Activated T-cell treated with anti-CD3 and anti-CD28 coated beads, Interleukin-2, amount 50 U/mL, for 72 hours (primary cell): ENCODE measurements around the gene PCDHGA1. TPM values are rescaled to one million over a fixed set of nuclear protein-coding genes. Genes with fewer than 3 reads are reported as not detected.
"Not testable (repeated sequence)": the region's sequence is repeated elsewhere in the genome, so short reads cannot be mapped to it uniquely, and the experiment has no call there.

Experiments used
- ATAC-seq, 2 donors: fragments of 150-1000 bp; cut with Tn5 transposase; replicated peaks in 1 of 2; 2 replicates each; pipeline ENCODE4 v1.10.0; 2021; ENCODE audit warnings: moderate library complexity in 2 of 2, mild to moderate bottlenecking in 1 of 2
- DNase-seq, 2 donors: peaks; one replicate each; pipeline ENCODE4 v3.0.0; 2021 to 2022; ENCODE audit warnings: mixed read lengths in 1 of 2
- H3K27ac Mint-ChIP-seq: one replicate; pipeline ENCODE4 v1.8.0; 2022; ENCODE audit warnings: mild to moderate bottlenecking, moderate library complexity, mixed read lengths
- H3K27me3 Mint-ChIP-seq: one replicate; pipeline ENCODE4 v1.8.0; 2022; ENCODE audit warnings: low read depth, mixed read lengths
- H3K36me3 Mint-ChIP-seq, 2 donors: one replicate each; pipeline ENCODE4 v1.8.0; 2022; ENCODE audit warnings: mixed read lengths in 2 of 2, mild to moderate bottlenecking in 1 of 2; ENCODE audit not compliant: insufficient read depth in 2 of 2
- H3K4me1 Mint-ChIP-seq: one replicate; pipeline ENCODE4 v1.8.0; 2022; ENCODE audit warnings: low read depth, mixed read lengths
- H3K4me3 Mint-ChIP-seq, 2 donors: one replicate each; pipeline ENCODE4 v1.8.0; 2022; ENCODE audit warnings: mild to moderate bottlenecking in 2 of 2, mixed read lengths in 2 of 2, moderate library complexity in 2 of 2
- H3K9me3 Mint-ChIP-seq, 2 donors: one replicate each; pipeline ENCODE4 v1.8.0; 2022; ENCODE audit warnings: mixed read lengths in 2 of 2
- total RNA-seq, 2 donors: library from RNA; stranded (reverse); gene quantifications; one replicate each; pipeline ENCODE4 v1.2.3, GENCODE V29; 2022

PCDHGA1 gene
- total RNA-seq, result under 1 TPM; 0.05 TPM

DNA sequence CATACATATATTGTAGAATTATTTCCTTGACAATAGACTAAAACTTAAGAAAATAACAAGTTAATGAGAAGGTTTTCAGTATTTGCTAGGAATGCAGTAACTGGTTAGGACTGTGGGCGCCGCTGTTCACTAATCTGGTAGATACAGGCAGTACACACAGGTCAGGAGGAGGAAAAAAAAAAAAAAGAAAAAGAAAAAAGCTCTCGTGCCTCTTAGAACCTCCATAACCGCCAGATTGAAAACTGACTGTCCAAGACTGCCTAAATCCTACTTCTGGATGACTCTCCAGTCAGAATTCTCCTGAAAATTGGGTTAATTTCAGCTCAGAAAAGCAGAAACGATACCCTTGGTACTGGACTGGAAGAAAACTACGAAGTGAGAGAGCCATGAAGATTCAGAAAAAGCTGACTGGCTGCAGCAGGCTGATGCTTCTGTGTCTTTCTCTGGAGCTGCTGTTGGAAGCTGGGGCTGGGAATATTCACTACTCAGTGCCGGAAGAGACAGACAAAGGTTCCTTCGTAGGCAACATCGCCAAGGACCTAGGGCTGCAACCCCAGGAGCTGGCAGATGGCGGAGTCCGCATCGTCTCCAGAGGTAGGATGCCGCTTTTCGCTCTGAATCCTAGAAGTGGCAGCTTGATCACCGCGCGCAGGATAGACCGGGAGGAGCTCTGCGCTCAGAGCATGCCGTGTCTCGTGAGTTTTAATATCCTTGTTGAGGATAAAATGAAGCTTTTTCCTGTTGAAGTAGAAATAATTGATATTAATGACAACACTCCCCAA is at the start of gene PCDHGA1:
TSS of gene PCDHGA1 (plus strand) at position 216 of the 782 bp plus-strand sequence.
- DNase-seq, result peak; percentile 15 to 39
- H3K36me3 Mint-ChIP-seq, result peaks cover 18 to 23% of the 10 kb centered on the region in 2 donors
- H3K27me3 Mint-ChIP-seq, result peaks cover 49% of the 10 kb centered on the region

GRCh38 chr5:141298376-141298775 is 31.9 kb upstream of the PCDHGA1 start:
- Mint-ChIP-seq H3K27ac (no peak overlapping the region), H3K4me1 (no peaks in the 10 kb centered on the region), H3K9me3 (peaks cover 10 to 30% of the 10 kb centered on the region in 2 donors), H3K36me3 (peaks cover 27 to 34% of the 10 kb centered on the region in 2 donors), H3K27me3 (no peaks in the 10 kb centered on the region), H3K4me3 (no peak overlapping the region)
- DNase-seq (no peak), ATAC-seq (no peak)

More for the DNA sequence above, at the start of gene PCDHGA1:
- Mint-ChIP-seq H3K9me3 (peaks cover 6 to 15% of the 10 kb centered on the region in 2 donors), H3K4me1 (peaks cover 12% of the 10 kb centered on the region), H3K4me3 (peak within 1 kb of the TSS; percentile 49 to 58), H3K27ac (no peak within 1 kb of the TSS)
- peak; percentile 39 to 48 for ATAC-seq

DNA sequence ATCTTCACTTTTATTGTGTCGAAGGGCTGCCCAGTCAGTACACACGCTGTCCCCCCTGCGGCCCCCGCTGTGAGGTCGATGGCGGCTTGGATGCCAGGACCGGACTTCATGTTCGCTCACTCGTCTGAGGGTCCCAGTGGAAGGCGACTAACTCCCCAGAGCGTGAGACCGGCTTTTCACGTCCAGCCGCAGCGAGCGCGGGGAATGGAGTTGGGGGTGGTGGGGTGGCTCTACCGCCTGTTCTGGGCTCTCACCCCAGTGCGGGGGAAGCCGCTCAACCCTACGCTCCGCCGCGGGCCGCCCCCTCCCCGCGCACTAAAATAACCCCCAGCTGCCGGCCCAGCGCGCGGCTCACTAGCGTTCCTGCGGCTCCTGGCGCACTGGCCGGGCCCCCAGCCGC is 26.6 kb upstream of the PCDHGA1 start, which contains the start of gene SLC25A2:
TSS of gene SLC25A2 (minus strand) at position 294 of the 400 bp plus-strand sequence. CDS start at position 110, 184 bp downstream.
- Mint-ChIP-seq H3K36me3 (peaks cover 22 to 23% of the 10 kb centered on the region in 2 donors), H3K9me3 (peaks cover 6 to 21% of the 10 kb centered on the region in 2 donors)

GRCh38 chr5:141306630-141307029 is 23.7 kb upstream of the PCDHGA1 start:
- H3K4me1 Mint-ChIP-seq, result no peaks in the 10 kb centered on the region
- no peak overlapping the region for H3K27ac Mint-ChIP-seq
- DNase-seq (no peak), ATAC-seq (no peak)
- no peak overlapping the region for H3K4me3 Mint-ChIP-seq
- H3K9me3 Mint-ChIP-seq, result peaks cover 9 to 25% of the 10 kb centered on the region in 2 donors
- peaks cover 25 to 37% of the 10 kb centered on the region in 2 donors for H3K36me3 Mint-ChIP-seq
- H3K27me3 Mint-ChIP-seq, result no peaks in the 10 kb centered on the region

More for the DNA sequence above, 26.6 kb upstream of the PCDHGA1 start, which contains the start of gene SLC25A2:
- Mint-ChIP-seq H3K4me1 (no peaks in the 10 kb centered on the region), H3K27me3 (no peaks in the 10 kb centered on the region), H3K27ac (no peak within 1 kb of the TSS), H3K4me3 (no peak within 1 kb of the TSS)
- DNase-seq, result no peak
- no peak for ATAC-seq

- Mint-ChIP-seq H3K27ac (peak overlapping the region; percentile 19), H3K36me3 (peaks cover 40 to 50% of the 10 kb centered on the region in 2 donors), H3K4me1 (peaks cover 12% of the 10 kb centered on the region), H3K27me3 (no peaks in the 10 kb centered on the region), H3K9me3 (peaks cover 25 to 34% of the 10 kb centered on the region in 2 donors), H3K4me3 (no peak overlapping the region)
- DNase-seq, result no peak
- ATAC-seq, result no peak
These were observed 16.6 kb upstream of the PCDHGA1 start for GRCh38 chr5:141313711-141314110.

GRCh38 chr5:141316963-141317362 is 13.4 kb upstream of the PCDHGA1 start:
- H3K27ac Mint-ChIP-seq, DNase-seq, H3K4me3 Mint-ChIP-seq, H3K27me3 Mint-ChIP-seq, ATAC-seq: not testable (repeated sequence)
- peaks cover 30 to 32% of the 10 kb centered on the region in 2 donors for H3K9me3 Mint-ChIP-seq
- peaks cover 44 to 66% of the 10 kb centered on the region in 2 donors for H3K36me3 Mint-ChIP-seq
- peaks cover 38% of the 10 kb centered on the region for H3K4me1 Mint-ChIP-seq

DNA sequence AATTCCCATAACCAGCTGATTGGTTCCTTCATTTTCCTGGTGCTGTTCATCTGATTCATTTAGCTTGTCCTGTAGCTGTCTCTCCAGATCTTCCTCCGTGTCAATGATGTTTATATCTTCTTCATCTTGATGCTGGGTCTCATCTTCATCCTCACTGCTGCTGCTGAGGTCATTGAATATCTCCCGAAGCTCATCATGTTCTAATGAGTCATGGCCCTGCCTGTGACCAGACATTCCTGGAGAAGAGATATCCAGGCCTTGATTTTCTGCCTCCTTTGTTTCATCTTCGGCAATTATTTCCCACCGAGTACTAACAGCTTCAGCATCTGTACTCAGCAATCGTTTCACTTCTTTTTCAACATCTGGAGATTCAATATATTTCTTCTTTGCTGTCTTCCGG is 11.1 kb upstream of the PCDHGA1 start:
- Mint-ChIP-seq H3K27me3 (no peaks in the 10 kb centered on the region), H3K36me3 (peaks cover 41 to 59% of the 10 kb centered on the region in 2 donors), H3K4me3 (peak overlapping the region; percentile 90 to 100), H3K27ac (peak overlapping the region; percentile 95), H3K4me1 (peaks cover 38% of the 10 kb centered on the region), H3K9me3 (peaks cover 24 to 25% of the 10 kb centered on the region in 2 donors)
- DNase-seq (no peak), ATAC-seq (no peak)

GRCh38 chr5:141319699-141320098 is 10.6 kb upstream of the PCDHGA1 start:
- Mint-ChIP-seq H3K9me3 (peaks cover 23 to 25% of the 10 kb centered on the region in 2 donors), H3K4me1 (peaks cover 38% of the 10 kb centered on the region), H3K4me3 (peak overlapping the region; percentile 90 to 100), H3K27me3 (no peaks in the 10 kb centered on the region), H3K36me3 (peaks cover 39 to 59% of the 10 kb centered on the region in 2 donors), H3K27ac (peak overlapping the region; percentile 95)
- DNase-seq (no peak), ATAC-seq (no peak)

DNA sequence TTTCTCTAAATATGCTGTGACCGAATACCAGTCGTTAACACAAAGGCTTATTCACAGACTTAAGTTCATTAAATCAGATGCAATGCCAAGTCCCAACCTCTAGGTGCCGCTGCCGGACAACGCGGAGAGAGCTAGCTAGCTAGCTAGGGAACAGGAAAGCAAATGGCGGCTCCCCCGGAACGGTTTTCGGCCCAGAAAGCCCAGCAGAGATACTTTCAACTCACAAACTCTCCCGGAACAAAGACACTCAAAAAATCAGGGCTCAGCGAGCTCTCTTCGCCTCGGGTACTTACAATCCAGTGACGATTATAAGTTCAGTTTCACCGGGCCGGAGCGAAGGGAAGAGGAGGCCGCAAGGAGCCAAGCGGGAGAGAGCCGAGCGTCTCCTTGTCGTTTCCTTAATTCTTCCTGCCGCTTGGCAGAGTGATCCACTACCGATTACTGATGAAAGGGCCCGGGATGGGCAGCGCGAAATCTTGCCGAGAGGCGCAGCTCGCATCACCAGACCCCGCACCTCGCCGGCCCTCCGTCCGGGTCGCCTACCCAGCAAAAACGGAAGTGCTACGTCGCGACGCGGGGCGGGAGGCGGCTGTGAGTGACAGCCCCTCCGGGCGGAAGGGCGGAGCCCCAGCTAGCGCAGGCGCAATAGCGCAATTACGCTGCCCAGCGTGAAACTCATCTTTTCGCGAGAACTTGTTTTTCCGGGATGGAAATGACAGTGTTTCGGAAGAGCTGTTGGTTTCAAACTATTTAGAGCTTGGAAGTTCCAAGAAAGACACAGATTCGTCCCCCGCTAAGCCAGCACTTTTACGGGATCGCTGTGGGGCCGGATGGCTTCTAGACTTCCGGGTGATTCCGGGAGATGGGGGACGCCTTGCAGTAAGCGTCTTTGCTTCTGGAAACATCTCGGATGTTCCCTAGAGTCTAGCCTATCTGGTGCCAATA is 9.8 kb upstream of the PCDHGA1 start, which contains the start of gene TAF7:
TSS of gene TAF7 (minus strand) at position 560 of the 945 bp plus-strand sequence. CDS start 740 bp downstream, outside the sequence.
- Mint-ChIP-seq H3K27me3 (no peaks in the 10 kb centered on the region), H3K27ac (peak within 1 kb of the TSS; percentile 95), H3K4me3 (peak within 1 kb of the TSS; percentile 90 to 100), H3K9me3 (peaks cover 15 to 20% of the 10 kb centered on the region in 2 donors), H3K4me1 (peaks cover 37% of the 10 kb centered on the region), H3K36me3 (peaks cover 32 to 52% of the 10 kb centered on the region in 2 donors)
- DNase-seq (peak; percentile 94 to 96), ATAC-seq (peak; percentile 96 to 98)

DNA sequence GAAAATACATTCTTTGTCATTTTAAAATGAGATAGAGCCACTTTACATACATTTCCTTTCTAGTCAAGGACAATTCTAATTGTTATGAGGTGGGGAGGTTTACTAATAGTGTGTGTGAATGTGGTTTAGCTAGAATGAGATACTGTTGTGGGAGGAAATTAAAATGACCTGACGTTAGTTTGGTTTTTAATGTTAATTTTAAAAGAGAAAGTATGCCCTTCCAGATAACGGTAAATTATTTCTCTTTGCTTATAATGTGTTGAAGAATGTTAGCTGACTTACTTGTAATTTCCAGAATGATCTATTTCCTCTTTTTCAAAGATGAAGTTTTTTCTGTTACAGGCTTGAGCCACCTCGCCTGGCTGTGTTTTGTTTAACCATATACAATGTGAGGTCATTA is 8.1 kb upstream of the PCDHGA1 start:
- Mint-ChIP-seq H3K4me1 (peaks cover 46% of the 10 kb centered on the region), H3K9me3 (peaks cover 14 to 17% of the 10 kb centered on the region in 2 donors), H3K27me3 (no peaks in the 10 kb centered on the region), H3K36me3 (peaks cover 36 to 42% of the 10 kb centered on the region in 2 donors), H3K4me3 (peak overlapping the region in 1 of 2 donors; percentile 57), H3K27ac (no peak overlapping the region)
- no peak for ATAC-seq
- DNase-seq, result no peak

GRCh38 chr5:141326088-141326854 is 4.0 kb upstream of the PCDHGA1 start:
- ATAC-seq (peak; percentile 91 to 93), DNase-seq (peak; percentile 65 to 76)
- Mint-ChIP-seq H3K9me3 (peaks cover 2 to 5% of the 10 kb centered on the region in 2 donors), H3K36me3 (peaks cover 11 to 14% of the 10 kb centered on the region in 2 donors), H3K4me1 (peaks cover 19% of the 10 kb centered on the region), H3K4me3 (peak overlapping the region; percentile 94 to 98), H3K27me3 (peaks cover 13% of the 10 kb centered on the region), H3K27ac (peak overlapping the region; percentile 93)

- H3K27me3 Mint-ChIP-seq, result peaks cover 27% of the 10 kb centered on the region
- H3K36me3 Mint-ChIP-seq, result peaks cover 9 to 17% of the 10 kb centered on the region in 2 donors
- H3K4me3 Mint-ChIP-seq, result no peak overlapping the region
- H3K4me1 Mint-ChIP-seq, result peaks cover 12% of the 10 kb centered on the region
- ATAC-seq, result peak; percentile 30 to 54
- peaks cover 6 to 12% of the 10 kb centered on the region in 2 donors for H3K9me3 Mint-ChIP-seq
- H3K27ac Mint-ChIP-seq, result no peak overlapping the region
- peak in 1 of 2 donors; percentile 33 for DNase-seq
These were observed 2.1 kb upstream of the PCDHGA1 start for GRCh38 chr5:141328231-141328630.
